PFSK-1 (cell line): ENCODE results near the gene TCEA2.

Experiments
- FOXP2 ChIP-seq: optimal IDR thresholded peaks from 2 replicates; pipeline ENCODE3; 2011; ENCODE audit warnings: borderline replicate concordance, control low read depth, inconsistent platforms; ENCODE audit not compliant: insufficient read depth; ENCODE audit errors: extremely low read length, extremely low read depth
- POLR2AphosphoS5 ChIP-seq: IDR thresholded peaks from 2 replicates; pipeline ENCODE4 v1.6.1; 2012; ENCODE audit warnings: low read depth, mild to moderate bottlenecking, control low read depth, low read length, moderate library complexity
- SIN3A ChIP-seq: IDR thresholded peaks from 2 replicates; pipeline ENCODE4 v1.6.1; 2012; ENCODE audit warnings: mild to moderate bottlenecking, low read length, moderate library complexity, borderline replicate concordance; ENCODE audit not compliant: insufficient read depth
- TAF1 ChIP-seq: IDR thresholded peaks from 2 replicates; pipeline ENCODE4 v1.6.1; 2012; ENCODE audit warnings: low read length, control low read depth, borderline replicate concordance; ENCODE audit not compliant: insufficient read depth
- TF ChIP-seq, protein P1 (sequence below), 2 experiments: IDR thresholded peaks; 2 replicates each; pipeline versions ENCODE4 v1.6.1 to v1.8.0; 2011 to 2012; ENCODE audit warnings: low read depth in 2 of 2, low read length in 2 of 2, control low read depth in 1 of 2, inconsistent platforms in 1 of 2, mild to moderate bottlenecking in 1 of 2, moderate library complexity in 1 of 2; ENCODE audit not compliant: insufficient read depth in 1 of 2

Gene TCEA2

DNA sequence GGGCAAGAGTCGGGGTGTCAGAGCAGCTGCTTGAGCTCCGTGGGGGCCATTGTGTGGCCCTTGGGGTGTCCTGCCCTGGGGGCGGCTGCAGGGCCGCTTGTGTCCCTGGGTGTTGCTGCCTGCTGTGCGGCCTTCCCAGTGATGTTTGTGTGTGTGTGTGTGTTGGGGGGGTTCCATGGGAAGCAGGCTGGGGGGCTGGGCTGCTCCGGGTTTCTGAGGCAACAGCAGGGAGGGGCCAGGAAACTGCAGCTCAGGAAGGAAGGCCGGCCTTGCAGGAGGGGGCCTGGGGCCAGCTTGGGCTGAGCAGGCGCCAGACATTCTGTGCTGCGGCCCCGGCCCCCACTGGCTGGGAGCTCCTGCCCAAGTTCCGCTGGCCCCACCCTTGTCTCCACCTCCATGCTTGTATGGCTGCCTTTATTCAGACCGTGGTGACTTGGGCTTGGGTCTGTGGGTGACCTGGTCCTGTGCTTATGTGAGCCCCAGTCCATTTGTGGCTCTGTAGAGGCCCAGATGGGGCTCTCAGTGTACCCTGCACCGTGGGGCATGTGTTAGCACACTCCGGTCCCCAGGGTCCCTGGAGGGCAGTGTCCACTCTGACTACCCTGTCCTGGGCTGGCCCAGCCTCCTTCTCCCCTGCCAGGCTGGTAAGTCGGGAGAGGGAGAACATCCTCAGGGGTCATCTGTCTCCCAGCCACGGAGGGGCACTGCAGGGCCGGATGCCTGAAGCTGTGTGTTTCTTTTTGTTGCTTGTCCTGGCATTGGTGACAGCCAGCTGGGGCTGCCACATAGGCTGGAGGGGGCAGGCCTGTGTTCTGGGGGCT is 8.9 kb upstream of the TCEA2 start:
- TF ChIP-seq, protein P1, sequence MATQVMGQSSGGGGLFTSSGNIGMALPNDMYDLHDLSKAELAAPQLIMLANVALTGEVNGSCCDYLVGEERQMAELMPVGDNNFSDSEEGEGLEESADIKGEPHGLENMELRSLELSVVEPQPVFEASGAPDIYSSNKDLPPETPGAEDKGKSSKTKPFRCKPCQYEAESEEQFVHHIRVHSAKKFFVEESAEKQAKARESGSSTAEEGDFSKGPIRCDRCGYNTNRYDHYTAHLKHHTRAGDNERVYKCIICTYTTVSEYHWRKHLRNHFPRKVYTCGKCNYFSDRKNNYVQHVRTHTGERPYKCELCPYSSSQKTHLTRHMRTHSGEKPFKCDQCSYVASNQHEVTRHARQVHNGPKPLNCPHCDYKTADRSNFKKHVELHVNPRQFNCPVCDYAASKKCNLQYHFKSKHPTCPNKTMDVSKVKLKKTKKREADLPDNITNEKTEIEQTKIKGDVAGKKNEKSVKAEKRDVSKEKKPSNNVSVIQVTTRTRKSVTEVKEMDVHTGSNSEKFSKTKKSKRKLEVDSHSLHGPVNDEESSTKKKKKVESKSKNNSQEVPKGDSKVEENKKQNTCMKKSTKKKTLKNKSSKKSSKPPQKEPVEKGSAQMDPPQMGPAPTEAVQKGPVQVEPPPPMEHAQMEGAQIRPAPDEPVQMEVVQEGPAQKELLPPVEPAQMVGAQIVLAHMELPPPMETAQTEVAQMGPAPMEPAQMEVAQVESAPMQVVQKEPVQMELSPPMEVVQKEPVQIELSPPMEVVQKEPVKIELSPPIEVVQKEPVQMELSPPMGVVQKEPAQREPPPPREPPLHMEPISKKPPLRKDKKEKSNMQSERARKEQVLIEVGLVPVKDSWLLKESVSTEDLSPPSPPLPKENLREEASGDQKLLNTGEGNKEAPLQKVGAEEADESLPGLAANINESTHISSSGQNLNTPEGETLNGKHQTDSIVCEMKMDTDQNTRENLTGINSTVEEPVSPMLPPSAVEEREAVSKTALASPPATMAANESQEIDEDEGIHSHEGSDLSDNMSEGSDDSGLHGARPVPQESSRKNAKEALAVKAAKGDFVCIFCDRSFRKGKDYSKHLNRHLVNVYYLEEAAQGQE (IDR thresholded peaks at IDR 0.05; ENCODE audit: insufficient read depth in 1 of 2, low read depth in 2 of 2, low read length in 2 of 2): 0 out of 4 replicates have a peak, but pooled peaks of 1 of the 2 experiments have one; percentile 29
- TF ChIP-seq SIN3A: no peak
- TF ChIP-seq FOXP2: peak; percentile 37
- TF ChIP-seq TAF1: no peak
- peak; percentile 63 for TF ChIP-seq POLR2AphosphoS5

DNA sequence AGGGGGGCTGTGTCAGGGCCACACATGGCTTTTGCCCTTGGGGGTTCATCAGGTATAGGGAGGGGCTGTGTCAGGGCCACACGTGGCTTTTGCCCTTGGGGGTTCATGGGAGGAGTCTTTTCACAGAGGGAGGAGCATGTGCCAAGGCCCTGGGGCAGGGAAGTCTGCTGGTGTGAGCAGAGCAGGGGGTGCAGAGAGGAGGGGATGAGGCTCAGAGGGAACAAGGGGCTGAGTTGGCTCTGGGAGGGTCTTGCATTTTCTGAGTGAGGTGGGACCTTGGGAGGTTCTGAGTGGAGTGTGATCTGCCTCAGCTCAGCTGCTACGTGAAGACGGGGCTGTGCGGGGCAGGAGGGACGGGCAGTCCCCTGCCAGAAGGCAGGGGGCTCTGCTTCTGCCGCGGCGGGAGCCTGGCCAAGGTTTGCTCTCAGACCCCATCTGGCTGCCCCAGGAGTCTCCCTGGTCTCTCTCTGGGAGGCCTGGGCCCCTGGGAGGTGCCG is 7.6 kb upstream of the TCEA2 start:
- TF ChIP-seq SIN3A (no peak), TAF1 (no peak), FOXP2 (no peak), POLR2AphosphoS5 (no peak)
- TF ChIP-seq, protein P1 (IDR thresholded peaks at IDR 0.05; ENCODE audit: insufficient read depth in 1 of 2, low read depth in 2 of 2, low read length in 2 of 2): no peak

DNA sequence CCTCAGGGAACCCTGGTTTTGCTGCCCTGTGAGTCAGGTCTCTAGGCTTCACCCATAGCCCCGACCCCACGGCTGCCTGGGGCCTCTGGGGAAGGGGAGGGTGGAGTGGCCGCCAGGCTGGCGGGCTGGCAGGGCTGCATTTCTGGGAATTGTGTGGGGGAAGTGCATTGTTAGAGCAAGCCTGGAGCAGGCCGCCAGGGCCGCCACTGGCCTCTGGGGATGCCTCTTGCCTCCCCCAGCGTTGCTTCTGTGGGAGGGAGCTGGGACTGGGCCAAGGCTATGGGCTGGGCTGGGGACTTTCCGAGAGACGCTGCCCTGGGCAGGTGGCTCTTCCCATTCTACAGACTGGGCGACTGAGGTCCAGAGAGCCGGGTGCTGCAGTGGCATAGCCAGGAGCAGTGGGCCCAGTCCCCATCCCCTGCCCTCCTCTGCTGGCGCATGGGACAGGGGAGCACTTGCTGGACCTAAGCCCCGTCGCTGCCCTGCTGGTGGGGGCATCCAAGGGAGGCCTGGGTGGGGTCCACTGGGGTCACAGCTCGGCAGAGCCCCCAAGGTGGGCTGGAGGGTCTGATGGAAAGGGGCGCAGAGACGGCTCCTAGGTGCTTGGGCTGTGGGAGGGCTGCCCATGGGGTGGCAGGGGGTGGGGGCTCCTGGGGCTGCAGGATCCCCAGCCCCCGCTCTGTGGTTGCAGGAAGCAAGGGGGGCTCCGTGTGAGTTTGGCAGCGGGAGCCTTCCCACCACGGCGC is 6.9 kb upstream of the TCEA2 start:
- TF ChIP-seq FOXP2: no peak
- TF ChIP-seq SIN3A: no peak
- TF ChIP-seq POLR2AphosphoS5: no peak
- TF ChIP-seq, protein P1 (IDR thresholded peaks at IDR 0.05; ENCODE audit: insufficient read depth in 1 of 2, low read depth in 2 of 2, low read length in 2 of 2): no peak
- TF ChIP-seq TAF1: no peak

DNA sequence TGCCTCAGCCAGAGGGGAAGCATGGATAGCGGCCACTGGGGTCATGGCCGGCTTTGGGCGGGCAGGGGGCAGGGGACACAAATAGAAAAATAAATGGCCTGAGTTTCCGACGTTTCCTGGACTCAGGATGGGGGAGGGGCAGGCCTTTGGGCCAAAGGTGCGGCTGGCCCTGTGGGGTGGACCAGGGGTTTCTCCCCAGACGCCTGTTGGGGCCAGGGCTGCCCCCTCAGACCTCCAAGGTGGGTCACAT is 6.4 kb upstream of the TCEA2 start:
- no peak for TF ChIP-seq TAF1
- no peak for TF ChIP-seq SIN3A
- TF ChIP-seq, protein P1 (IDR thresholded peaks at IDR 0.05; ENCODE audit: insufficient read depth in 1 of 2, low read depth in 2 of 2, low read length in 2 of 2): no peak
- TF ChIP-seq FOXP2: no peak
- TF ChIP-seq POLR2AphosphoS5: no peak
